Astrocyte (in vitro differentiated cells and primary cell): Measurements from ENCODE around the gene CSNK1G2. TPM values are rescaled to one million over a fixed set of nuclear protein-coding genes. Genes with fewer than 3 reads are reported as not detected.

ENCODE experiments used
- DNase-seq: peaks from one replicate; pipeline ENCODE4 v3.0.0-alpha.2; 2010; ENCODE audit warnings: low read depth
- FAIRE-seq: peaks from 2 replicates; lab custom pipeline; 2011; peaks lifted over from hg19 to GRCh38; lab: Jason Lieb, UNC
- H2AFZ ChIP-seq: 2 replicates; pipeline ENCODE4 v1.6.0; 2012; ENCODE audit warnings: low read depth, low read length, inconsistent platforms
- H3K27ac ChIP-seq: 2 replicates; pipeline ENCODE4 v1.5.1; 2011; ENCODE audit warnings: low read depth, low read length, inconsistent platforms
- H3K27me3 ChIP-seq: 2 replicates; pipeline ENCODE4 v1.6.0; 2011; ENCODE audit warnings: low read length, inconsistent platforms; ENCODE audit not compliant: insufficient read depth
- H3K36me3 ChIP-seq: 2 replicates; pipeline ENCODE4 v1.5.1; 2011; ENCODE audit warnings: low read length, inconsistent platforms; ENCODE audit not compliant: insufficient read depth
- H3K4me1 ChIP-seq: 2 replicates; pipeline ENCODE4 v1.5.1; 2011; ENCODE audit warnings: low read length, inconsistent platforms; ENCODE audit not compliant: insufficient read depth
- H3K4me2 ChIP-seq: 2 replicates; pipeline ENCODE4 v1.6.0; 2012; ENCODE audit warnings: low read length, inconsistent platforms
- H3K4me3 ChIP-seq: 2 replicates; pipeline ENCODE4 v1.5.1; 2011; ENCODE audit warnings: low read depth, mild to moderate bottlenecking, low read length, inconsistent platforms; ENCODE audit not compliant: insufficient read depth
- H3K79me2 ChIP-seq: 2 replicates; pipeline ENCODE4 v1.6.0; 2012; ENCODE audit warnings: mild to moderate bottlenecking, low read length, inconsistent platforms; ENCODE audit not compliant: insufficient read depth
- H3K9ac ChIP-seq: 2 replicates; pipeline ENCODE4 v1.6.0; 2012; ENCODE audit warnings: mild to moderate bottlenecking, low read length, inconsistent platforms
- H3K9me3 ChIP-seq: 2 replicates; pipeline ENCODE4 v1.5.1; 2012; ENCODE audit warnings: low read depth, mild to moderate bottlenecking, low read length, inconsistent platforms; ENCODE audit not compliant: insufficient read depth
- H4K20me1 ChIP-seq: 2 replicates; pipeline ENCODE4 v1.6.0; 2012; ENCODE audit warnings: low read length, inconsistent platforms; ENCODE audit not compliant: insufficient read depth
- H3K27ac Mint-ChIP-seq: one replicate; pipeline ENCODE4 v1.8.0; 2021; ENCODE audit warnings: mild to moderate bottlenecking, mixed read lengths; ENCODE audit not compliant: unreplicated experiment
- H3K27me3 Mint-ChIP-seq: one replicate; pipeline ENCODE4 v1.8.0; 2021; ENCODE audit warnings: low read depth, mixed read lengths; ENCODE audit not compliant: unreplicated experiment
- H3K36me3 Mint-ChIP-seq: one replicate; pipeline ENCODE4 v1.8.0; 2021; ENCODE audit warnings: low read depth, mixed read lengths; ENCODE audit not compliant: unreplicated experiment
- H3K4me1 Mint-ChIP-seq: one replicate; pipeline ENCODE4 v1.8.0; 2021; ENCODE audit warnings: low read depth, mixed read lengths; ENCODE audit not compliant: unreplicated experiment
- H3K4me3 Mint-ChIP-seq: one replicate; pipeline ENCODE4 v1.8.0; 2021; ENCODE audit warnings: mild to moderate bottlenecking, moderate library complexity, mixed read lengths; ENCODE audit not compliant: unreplicated experiment
- H3K9me3 Mint-ChIP-seq: one replicate; pipeline ENCODE4 v1.8.0; 2021; ENCODE audit warnings: mild to moderate bottlenecking, mixed read lengths; ENCODE audit not compliant: unreplicated experiment
- CTCF ChIP-seq: IDR thresholded peaks from 2 replicates; pipeline ENCODE4 v1.5.1; 2011; ENCODE audit warnings: low read depth, mild to moderate bottlenecking, inconsistent platforms, low read length, moderate library complexity; ENCODE audit not compliant: insufficient read depth
- EZH2 ChIP-seq: IDR thresholded peaks from 2 replicates; pipeline ENCODE4 v1.6.1; 2012; ENCODE audit warnings: mild to moderate bottlenecking, low read length, inconsistent platforms; ENCODE audit not compliant: insufficient read depth
- total RNA-seq: library from RNA; stranded (reverse); gene quantifications from 2 replicates; pipeline ENCODE4 v1.2.1, GENCODE V29; 2021

The CSNK1G2 gene
- total RNA-seq, 1 donor from 2014 or later = 64.1 TPM

GRCh38 chr19:1914826-1915341, 26.1 kb upstream of the CSNK1G2 start:
- Histone ChIP-seq H3K4me2 (no peak overlapping the region), H3K9me3 (no peaks in the 10 kb centered on the region), H2AFZ (no peak overlapping the region), H3K27me3 (no peaks in the 10 kb centered on the region), H4K20me1 (peaks cover 41% of the 10 kb centered on the region), H3K27ac (no peak overlapping the region), H3K79me2 (peaks cover 46% of the 10 kb centered on the region), H3K4me3 (no peak overlapping the region), H3K36me3 (no peaks in the 10 kb centered on the region), H3K9ac (no peak overlapping the region), H3K4me1 (peaks cover 1% of the 10 kb centered on the region)
- Mint-ChIP-seq H3K4me3 (no peak overlapping the region), H3K9me3 (no peaks in the 10 kb centered on the region), H3K27me3 (no peaks in the 10 kb centered on the region), H3K36me3 (peaks cover 2% of the 10 kb centered on the region), H3K27ac (no peak overlapping the region), H3K4me1 (peaks cover 5% of the 10 kb centered on the region)
- no peak for DNase-seq
- TF ChIP-seq CTCF = no peak
- no peak for FAIRE-seq

GRCh38 chr19:1917146-1917545, 23.8 kb upstream of the CSNK1G2 start:
- Histone ChIP-seq H2AFZ (no peak overlapping the region), H3K9me3 (no peaks in the 10 kb centered on the region), H3K36me3 (no peaks in the 10 kb centered on the region), H4K20me1 (peaks cover 24% of the 10 kb centered on the region), H3K9ac (no peak overlapping the region), H3K4me3 (no peak overlapping the region), H3K27me3 (no peaks in the 10 kb centered on the region), H3K27ac (no peak overlapping the region), H3K4me1 (no peaks in the 10 kb centered on the region), H3K79me2 (peaks cover 24% of the 10 kb centered on the region), H3K4me2 (no peak overlapping the region)
- no peak overlapping the region for H3K4me3 Mint-ChIP-seq
- H3K36me3 Mint-ChIP-seq = peaks cover 2% of the 10 kb centered on the region
- no peaks in the 10 kb centered on the region for H3K4me1 Mint-ChIP-seq
- FAIRE-seq = no peak
- TF ChIP-seq EZH2 (no peak), CTCF (no peak)
- H3K9me3 Mint-ChIP-seq = no peaks in the 10 kb centered on the region
- H3K27me3 Mint-ChIP-seq = no peaks in the 10 kb centered on the region
- DNase-seq = no peak
- H3K27ac Mint-ChIP-seq = no peak overlapping the region

GRCh38 chr19:1917926-1918325, 23.0 kb upstream of the CSNK1G2 start:
- H3K4me2 ChIP-seq = no peak overlapping the region
- no peaks in the 10 kb centered on the region for H3K4me1 ChIP-seq
- H3K4me1 Mint-ChIP-seq = no peaks in the 10 kb centered on the region
- peaks cover 3% of the 10 kb centered on the region for H3K36me3 ChIP-seq
- no peak overlapping the region for H3K27ac ChIP-seq
- no peaks in the 10 kb centered on the region for H3K9me3 ChIP-seq
- no peak overlapping the region for H2AFZ ChIP-seq
- peaks cover 16% of the 10 kb centered on the region for H3K79me2 ChIP-seq
- H3K9me3 Mint-ChIP-seq = no peaks in the 10 kb centered on the region
- no peaks in the 10 kb centered on the region for H3K27me3 Mint-ChIP-seq
- no peak overlapping the region for H3K4me3 ChIP-seq
- no peak overlapping the region for H3K9ac ChIP-seq
- TF ChIP-seq EZH2 = no peak
- no peak for TF ChIP-seq CTCF
- H4K20me1 ChIP-seq = peaks cover 28% of the 10 kb centered on the region
- FAIRE-seq = no peak
- H3K36me3 Mint-ChIP-seq = peaks cover 2% of the 10 kb centered on the region
- DNase-seq = no peak
- H3K4me3 Mint-ChIP-seq = no peak overlapping the region
- H3K27ac Mint-ChIP-seq = no peak overlapping the region
- H3K27me3 ChIP-seq = no peaks in the 10 kb centered on the region
